Mucosa of gallbladder (tissue), 1 donor: Measurements from ENCODE around the gene ITPKA. TPM values are rescaled to one million over a fixed set of nuclear protein-coding genes. Genes with fewer than 3 reads are reported as not detected.

Experiments
- total RNA-seq: library from RNA; stranded (reverse); gene quantifications from one replicate; pipeline ENCODE4 v1.2.1, GENCODE V29; 2021
- donor health status: DM: no; HTN: no; CAD: no.

The ITPKA gene
- total RNA-seq, 1 donor from 2014 or later, result 3.2 TPM

Other genes starting within 250 kb of the ITPKA start
- 1.8 TPM for gene OIP5, start 161.3 kb upstream of the ITPKA start, total RNA-seq
- 9.1 TPM for gene NUSAP1, start 161.0 kb upstream of the ITPKA start, total RNA-seq
- 18.7 TPM for gene NDUFAF1, start 91.4 kb upstream of the ITPKA start, total RNA-seq
- 32.1 TPM for gene RTF1, start 76.8 kb upstream of the ITPKA start, total RNA-seq
- 2.5 TPM for gene LTK, start 20.0 kb downstream of the ITPKA start, total RNA-seq
- 38.7 TPM for gene RPAP1, start 50.4 kb downstream of the ITPKA start, total RNA-seq
- 9.1 TPM for gene TYRO3, start 65.3 kb downstream of the ITPKA start, total RNA-seq
- gene MGA, start 166.5 kb downstream of the ITPKA start, total RNA-seq, result 39.4 TPM